NCI-H1694 treated with DMSO at 0.1 percent for 48 hours (cell line): ENCODE data around the gene KIF17.

Source experiments
- DNase-seq: peaks from one replicate; lab custom pipeline; 2025; lab: John Stamatoyannopoulos, UW

The KIF17 gene

GRCh38 chr1:20717452-20718342 lies at the start of gene KIF17:
Gene KIF17 (minus strand): TSS chr1:20718007. CDS start chr1:20717706, 301 bp downstream.
- no peak for DNase-seq

- DNase-seq = no peak
Observed at GRCh38 chr1:20767271-20767670, 49.5 kb upstream of the KIF17 start.

- DNase-seq = no peak
Observed at GRCh38 chr1:20763417-20763816, 45.6 kb upstream of the KIF17 start.

GRCh38 chr1:20760322-20760721 lies 42.5 kb upstream of the KIF17 start:
- no peak for DNase-seq

- no peak for DNase-seq
Observed at GRCh38 chr1:20753589-20753988, 35.8 kb upstream of the KIF17 start.

- no peak for DNase-seq
Observed at GRCh38 chr1:20751462-20751990, 33.7 kb upstream of the KIF17 start.

- DNase-seq = no peak
Observed at GRCh38 chr1:20742671-20743070, 24.9 kb upstream of the KIF17 start.

GRCh38 chr1:20740781-20741180 lies 23.0 kb upstream of the KIF17 start:
- DNase-seq = no peak

- DNase-seq = no peak
Observed at GRCh38 chr1:20739225-20739624, 21.4 kb upstream of the KIF17 start.

GRCh38 chr1:20735581-20736111 lies 17.8 kb upstream of the KIF17 start:
- DNase-seq = no peak

GRCh38 chr1:20733360-20733975 lies 15.7 kb upstream of the KIF17 start:
- DNase-seq = no peak

- peak; percentile 55 for DNase-seq
Observed at GRCh38 chr1:20732588-20733359, 15.0 kb upstream of the KIF17 start, which contains the start of gene SH2D5. Gene SH2D5 (minus strand): TSS chr1:20732703. CDS start chr1:20728044, 4,659 bp downstream.

GRCh38 chr1:20732071-20732587 lies 14.3 kb upstream of the KIF17 start:
- DNase-seq = peak; percentile 34

GRCh38 chr1:20731057-20731991 lies 13.5 kb upstream of the KIF17 start:
- DNase-seq = no peak

GRCh38 chr1:20730690-20731056 lies 12.9 kb upstream of the KIF17 start:
- DNase-seq = no peak

- DNase-seq = no peak
Observed at GRCh38 chr1:20729990-20730689, 12.3 kb upstream of the KIF17 start.

GRCh38 chr1:20729155-20729931 lies 11.5 kb upstream of the KIF17 start:
- no peak for DNase-seq

GRCh38 chr1:20728371-20729154 lies 10.8 kb upstream of the KIF17 start:
- no peak for DNase-seq
